Activated effector memory CD4-positive, alpha-beta T cell treated with anti-CD3 and anti-CD28 coated beads, Interleukin-2, amount 50 U/mL, for 16 hours (primary cell): ENCODE results near the gene CCSER1.
"Not testable (repeated sequence)": the region's sequence is repeated elsewhere in the genome, so short reads cannot be mapped to it uniquely, and the experiment has no call there.

Experiments
- DNase-seq: peaks from one replicate; pipeline ENCODE4 v3.0.0-alpha.2; 2020

The CCSER1 gene

DNA sequence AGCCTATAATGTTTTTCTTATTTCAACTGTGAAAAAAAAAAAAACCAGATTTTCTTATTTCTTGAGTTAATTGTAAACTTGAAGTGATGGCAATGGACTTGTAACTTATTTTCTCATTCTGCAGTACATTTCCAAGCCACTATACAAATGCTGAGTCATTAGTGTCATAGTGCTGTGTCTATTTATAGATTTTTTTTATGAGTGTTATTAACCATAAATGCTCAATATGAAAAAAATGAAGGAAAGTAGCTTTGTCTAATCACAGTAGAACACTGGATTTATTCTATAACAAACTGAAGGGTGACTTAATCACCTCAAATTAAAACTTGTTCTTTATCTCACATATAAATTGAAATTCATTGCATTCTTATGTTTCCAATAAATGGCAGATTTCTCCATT lies 718.6 kb downstream of the CCSER1 start:
- no peak for DNase-seq

DNA sequence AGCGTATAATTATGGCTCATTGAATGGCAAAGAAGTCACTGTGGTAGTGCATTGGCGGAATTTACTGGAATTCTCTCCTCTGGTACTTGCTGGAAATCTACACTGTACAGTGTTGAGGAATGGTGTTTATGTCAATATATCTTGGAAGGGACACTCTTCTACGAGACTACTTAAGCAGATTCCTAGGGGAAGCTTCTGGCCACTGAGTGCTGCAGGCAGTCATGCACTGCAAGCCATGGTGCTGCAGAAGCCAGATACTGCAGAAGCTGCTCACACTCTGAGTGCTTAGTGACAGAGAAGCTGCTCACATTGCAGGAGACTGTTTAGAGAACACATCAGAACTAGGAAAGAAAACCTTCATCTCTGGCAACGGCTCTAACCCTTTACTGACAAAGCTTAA lies 725.0 kb downstream of the CCSER1 start:
- no peak for DNase-seq

DNA sequence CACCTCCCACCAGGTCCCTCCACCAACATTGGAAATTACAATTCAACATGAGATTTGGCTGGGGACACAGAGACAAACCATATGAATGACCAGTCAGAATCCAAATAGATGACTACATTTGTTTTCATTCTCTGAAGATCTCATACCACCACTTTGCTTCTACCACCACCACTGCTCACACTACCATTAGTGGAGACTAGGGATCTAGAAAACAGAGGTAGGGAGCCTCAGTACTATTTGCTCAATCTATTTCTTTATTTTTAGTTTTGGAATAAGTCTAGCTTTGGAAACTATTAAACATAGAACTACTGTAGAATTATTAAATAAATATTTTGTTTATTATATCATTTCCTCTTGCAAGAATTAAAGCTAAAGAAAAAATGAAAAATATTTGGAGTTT lies 727.9 kb downstream of the CCSER1 start:
- no peak for DNase-seq

DNA sequence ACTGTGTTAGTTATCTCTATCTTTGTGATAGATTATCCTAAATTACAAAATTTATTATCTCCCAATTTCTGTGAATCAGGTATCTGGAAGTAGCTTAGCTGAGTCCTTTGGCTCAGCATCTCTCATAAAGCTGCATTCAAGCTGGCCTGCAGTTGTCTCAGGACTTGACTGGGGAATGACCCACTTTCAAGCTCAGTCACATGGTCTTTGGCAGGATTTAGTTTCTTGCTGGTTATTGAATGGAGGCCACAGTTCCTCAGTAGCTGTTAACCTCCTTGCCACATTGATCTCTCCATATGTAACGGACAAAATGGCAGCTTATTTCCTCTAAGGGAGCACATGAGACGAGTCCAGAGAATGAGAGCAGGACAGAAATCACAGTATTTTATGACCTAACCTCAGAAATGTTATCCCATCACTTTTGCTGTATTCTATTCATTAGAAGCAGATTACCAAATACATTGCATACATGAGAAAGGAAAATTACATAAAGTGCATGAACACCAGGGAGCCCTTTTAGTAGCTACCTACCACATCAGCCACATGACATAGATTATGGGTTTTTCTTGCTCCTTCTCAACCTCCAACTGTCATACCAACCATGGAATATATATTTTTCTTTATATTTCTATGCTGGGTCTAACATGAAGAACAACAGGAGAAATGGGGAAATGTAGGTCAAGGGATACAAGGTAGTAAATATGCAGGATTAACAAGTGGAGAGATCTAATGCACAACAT lies 730.1 kb downstream of the CCSER1 start:
- no peak for DNase-seq

DNA sequence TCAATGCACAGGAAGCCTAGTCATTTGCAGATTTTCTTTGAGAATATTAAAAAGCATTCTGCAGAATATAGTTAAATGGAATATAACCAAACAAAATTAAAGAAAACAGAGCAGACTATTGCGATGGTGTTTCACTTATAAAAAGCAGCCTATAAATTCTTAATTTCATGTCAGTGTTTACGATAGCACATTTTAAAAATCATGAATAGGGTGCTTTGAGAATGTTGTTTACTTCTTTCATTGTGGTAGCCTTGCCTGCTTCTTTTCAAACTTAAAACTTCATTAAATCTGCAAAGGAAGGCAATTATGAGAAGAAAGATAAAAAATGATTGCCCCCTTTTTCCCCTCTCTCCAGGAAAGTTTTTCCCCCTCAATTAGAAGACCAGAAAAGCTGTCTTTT lies 748.6 kb downstream of the CCSER1 start:
- no peak for DNase-seq

DNA sequence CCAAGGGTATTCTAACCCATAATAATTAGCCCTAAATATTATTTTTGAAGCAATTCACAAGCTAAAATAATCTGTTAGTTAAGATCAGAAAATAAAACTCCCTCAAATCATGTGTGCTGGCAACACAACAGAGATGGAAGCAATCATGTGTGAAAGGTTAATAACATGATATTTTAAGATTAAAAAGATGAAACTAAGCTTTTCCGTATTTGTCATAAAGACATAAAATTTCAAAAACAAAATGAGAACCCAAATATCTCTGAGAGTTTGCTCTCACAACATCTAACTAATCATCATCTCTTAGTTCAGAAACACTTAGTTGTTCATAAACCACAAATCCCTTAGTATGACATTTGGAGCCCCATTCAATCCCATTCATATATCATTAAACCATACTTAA lies 749.1 kb downstream of the CCSER1 start:
- no peak for DNase-seq

DNA sequence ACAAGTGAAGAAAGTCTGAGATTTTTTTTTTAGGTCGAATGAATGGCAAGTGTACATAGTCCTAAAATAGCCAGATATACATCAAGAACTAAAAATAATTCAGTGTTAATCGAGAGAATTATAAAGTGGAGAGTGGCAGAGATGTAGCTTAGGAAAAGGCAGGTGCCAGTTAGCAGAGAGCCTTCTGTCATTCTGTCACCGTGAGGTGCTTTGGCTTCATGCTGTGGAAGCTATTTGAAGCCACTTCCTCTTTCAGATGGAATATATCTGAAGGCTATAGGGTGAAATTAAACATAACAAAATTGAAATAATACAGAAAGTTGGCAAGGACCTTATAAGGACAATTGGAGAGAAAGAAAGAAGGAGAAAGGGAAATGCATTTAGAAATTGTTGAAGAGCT lies 756.3 kb downstream of the CCSER1 start:
- no peak for DNase-seq

DNA sequence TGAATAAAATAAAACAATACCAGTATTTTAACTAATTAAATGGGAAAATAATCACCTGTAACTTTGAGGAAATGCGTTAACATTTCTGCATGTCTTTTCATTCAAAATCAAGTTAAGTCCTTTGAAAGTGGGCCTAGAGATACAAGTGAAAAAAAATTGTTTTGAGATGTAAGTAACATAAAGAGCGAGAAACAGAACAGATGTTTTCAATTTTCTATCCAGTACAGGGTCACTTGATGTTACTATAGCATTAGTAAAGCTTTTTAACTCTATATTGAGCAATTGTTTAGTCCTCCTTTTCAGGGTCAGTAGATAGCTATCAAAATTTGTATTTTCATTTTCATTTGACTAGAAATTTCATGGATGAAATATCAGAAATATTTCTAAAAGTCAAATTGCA lies 761.4 kb downstream of the CCSER1 start:
- DNase-seq: no peak

DNA sequence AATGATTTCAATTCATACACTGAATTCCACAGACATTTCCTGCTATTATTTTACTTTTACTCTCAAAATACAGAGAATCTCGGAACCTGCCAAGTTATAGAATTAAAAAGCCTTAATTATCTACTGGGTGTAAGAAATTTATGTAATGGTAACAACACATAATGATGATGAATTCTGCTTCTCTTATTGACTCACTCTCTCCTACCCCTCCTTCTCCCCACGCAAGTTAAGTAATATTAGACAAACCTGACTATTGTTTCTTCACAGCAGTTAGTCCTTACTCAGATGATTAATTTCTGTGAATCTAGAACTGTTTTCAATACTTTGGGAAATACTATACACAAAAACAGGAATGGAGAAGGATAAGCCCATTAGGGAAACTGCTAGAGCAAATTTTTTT lies 762.0 kb downstream of the CCSER1 start:
- no peak for DNase-seq

DNA sequence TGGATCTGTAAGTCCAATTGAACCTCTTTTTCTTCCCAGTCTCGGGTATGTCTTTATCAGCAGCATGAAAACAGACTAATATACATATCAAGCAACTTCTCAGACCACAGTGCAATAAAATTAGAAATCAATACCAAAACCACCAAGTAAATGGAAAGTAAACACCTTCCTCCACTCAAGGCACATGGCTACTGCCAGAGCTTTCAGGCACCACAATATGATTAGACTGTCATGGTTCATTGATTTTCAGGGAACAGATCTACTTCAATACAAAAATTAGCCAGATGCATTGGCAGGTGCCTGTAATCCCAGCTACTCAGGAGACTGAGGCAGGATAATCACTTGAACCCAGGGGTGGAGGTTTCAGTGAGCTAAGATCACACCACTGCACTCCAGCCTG lies 776.2 kb downstream of the CCSER1 start:
- not testable (repeated sequence) for DNase-seq

DNA sequence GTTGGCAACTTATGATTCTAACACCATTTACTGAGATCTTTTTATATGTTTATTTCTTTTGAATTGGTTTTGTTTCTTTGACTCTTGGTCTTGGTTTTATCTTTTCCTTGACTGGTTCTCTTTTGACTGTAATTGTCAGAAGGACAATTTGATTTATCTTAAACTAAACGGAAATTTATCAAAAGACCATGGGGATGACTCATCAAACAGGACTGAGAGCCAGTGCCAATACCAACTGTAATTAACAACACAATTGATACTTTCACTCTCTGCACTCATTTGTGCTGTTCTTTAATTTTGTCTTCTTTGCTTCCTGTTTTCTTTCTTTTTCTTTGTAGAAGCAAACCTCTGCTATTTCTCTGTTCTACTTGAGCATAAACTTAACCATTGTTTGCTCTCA lies 776.8 kb downstream of the CCSER1 start:
- DNase-seq: no peak

DNA sequence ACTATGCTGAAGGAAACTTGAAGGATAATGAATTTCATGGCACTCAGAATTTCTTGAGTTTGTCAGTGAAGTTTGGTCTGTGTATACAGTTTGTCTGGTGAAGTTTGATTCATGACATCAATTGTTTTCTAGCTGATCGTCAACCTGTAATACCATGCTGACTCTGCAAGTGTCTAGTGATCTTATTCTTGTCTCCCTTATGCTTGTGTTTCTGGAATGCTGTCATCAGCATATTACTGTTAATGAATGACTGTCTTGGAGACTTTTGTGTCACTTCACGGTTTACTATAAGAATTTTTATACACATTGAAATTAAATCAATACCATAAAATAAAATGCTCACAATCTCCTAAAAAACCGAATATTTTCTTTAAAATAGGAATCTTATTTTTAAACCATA lies 779.0 kb downstream of the CCSER1 start:
- no peak for DNase-seq

DNA sequence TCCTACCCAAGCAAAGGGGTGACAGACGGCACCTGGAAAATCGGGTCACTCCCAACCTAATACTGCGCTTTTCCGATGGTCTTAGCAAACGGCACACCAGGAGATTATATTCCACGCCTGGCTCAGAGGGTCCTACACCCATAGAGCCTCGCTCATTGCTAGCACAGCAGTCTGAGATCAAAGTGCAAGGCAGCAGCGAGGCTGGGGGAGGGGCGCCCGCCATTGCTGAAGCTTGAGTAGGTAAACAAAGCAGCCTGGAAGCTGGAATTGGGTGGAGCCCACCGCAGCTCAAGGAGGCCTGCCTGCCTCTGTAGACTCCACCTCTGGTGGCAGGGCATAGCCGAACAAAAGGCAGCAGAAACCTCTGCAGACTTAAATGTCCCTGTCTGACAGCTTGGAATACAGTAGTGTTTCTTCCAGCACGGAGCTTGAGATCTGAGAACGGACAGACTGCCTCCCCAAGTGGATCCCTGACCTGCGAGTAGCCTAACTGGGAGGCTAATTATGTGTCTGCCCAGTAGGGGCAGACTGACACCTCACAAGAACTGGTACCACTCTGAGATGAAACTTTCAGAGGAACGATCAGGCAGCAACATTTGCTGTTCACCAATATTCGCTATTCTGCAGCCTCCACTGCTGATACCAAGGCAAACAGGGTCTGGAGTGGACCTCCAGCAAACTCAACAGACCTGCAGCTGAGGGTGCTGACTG lies 784.7 kb downstream of the CCSER1 start:
- not testable (repeated sequence) for DNase-seq

DNA sequence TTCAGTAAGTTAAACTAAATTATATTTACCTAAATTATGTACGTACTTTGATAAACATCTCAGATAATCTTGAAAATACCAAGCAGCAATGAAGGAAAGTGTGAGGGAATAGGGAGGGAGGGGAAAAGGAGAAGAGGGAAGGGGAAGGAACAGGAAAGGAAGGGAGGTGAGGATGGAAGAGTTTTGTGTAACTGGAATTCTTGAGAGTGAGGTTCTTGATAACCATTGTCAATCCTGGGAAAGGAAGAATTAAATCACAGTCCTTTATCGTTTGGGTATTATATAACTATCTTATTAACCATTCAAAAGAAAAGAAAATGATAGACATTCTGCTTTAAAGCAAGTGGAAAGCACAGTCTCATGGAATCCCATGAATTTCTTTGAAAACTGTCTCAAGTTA lies 795.0 kb downstream of the CCSER1 start:
- no peak for DNase-seq

DNA sequence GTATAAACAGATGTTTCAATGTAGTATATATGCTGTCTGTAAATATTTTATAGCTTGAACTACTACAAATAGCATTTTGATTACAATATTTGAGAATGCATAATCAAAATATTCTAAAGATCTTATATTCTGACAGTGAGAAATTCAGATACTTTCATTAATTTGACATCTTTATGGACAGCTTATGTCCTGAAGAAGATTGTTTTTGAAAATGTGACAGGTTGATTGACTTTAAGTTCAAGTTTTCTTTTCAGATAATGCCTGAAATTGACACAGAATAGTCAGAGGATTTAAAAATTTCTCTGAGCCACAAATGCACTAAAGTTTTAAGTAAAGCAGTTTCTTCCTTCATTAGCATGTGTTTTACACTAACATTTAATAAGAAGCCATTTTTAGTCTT lies 799.8 kb downstream of the CCSER1 start:
- DNase-seq: no peak

DNA sequence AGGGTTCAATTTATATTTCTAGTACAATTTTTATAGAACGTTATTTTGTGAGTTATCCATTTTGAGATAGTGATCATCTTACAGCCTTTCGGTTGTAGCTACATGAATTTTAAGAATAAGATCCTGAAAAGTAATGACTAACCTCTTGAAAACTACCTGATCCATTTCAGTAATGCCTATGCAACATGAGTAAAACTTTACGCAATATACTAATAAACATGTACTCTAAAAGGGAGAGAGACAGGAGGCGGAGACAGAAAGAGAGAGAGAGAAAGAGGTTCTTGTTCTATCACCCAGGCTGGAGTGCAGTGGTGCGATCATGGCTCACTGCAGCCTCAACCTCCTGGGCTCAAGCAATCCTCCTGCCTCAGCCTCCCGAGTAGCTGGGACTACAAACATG lies 816.1 kb downstream of the CCSER1 start:
- no peak for DNase-seq

DNA sequence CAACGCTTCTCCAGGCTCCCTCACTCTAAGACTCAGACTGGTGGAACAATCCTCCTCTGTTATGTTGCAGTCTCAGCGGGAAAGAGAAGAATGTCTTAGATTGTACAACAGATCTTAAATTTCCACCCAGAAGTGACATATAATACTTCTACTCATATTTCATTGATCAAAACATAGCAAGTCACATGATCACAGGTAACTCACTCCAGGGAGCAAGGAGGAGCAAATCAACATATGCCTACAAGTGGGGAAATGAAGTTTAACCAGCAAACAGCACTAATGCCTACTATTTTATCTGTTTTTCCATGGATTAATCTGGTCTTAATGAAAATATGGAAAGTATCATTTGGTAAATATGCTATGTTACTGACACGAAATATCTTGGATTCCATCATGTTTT lies 819.8 kb downstream of the CCSER1 start:
- no peak for DNase-seq

DNA sequence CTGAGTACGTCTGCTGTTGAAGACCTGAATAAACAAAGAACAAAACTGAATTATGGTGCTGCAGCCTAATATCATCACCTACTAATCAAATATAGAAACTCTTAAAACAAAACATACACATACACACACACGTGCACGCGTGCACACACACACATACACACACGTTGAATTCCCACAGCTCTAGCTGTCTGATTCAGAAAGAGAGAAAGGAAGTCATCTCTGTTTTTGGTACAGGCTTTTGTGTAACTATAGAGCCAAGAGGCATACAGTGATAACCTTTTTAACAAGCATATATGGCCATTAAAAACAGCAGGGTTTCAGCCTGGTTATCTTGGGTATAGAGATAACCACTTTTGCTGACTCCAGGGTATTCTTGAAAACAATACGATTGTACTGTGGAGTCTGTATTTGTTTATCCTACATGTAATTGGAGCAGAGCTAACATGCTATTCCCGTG lies 823.2 kb downstream of the CCSER1 start:
- no peak for DNase-seq

DNA sequence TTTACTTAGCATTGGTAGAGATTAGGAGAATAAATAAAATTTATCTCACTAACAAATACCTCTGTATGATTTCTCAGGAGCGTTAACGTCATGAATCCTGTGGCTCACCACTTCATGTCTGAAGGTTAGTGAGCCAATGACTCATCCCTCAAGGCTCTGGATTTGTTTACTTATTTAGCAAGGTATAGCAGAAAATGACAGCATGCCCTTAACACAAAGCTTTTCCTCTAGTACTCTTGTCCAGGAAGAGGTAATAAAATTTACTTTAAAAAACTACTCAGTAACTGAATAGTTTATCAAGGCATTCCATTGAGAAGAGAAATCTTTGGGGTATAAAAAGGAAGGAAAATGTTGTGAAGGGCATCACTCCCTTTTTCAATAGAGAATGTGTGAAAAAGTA lies 823.8 kb downstream of the CCSER1 start:
- DNase-seq: no peak

DNA sequence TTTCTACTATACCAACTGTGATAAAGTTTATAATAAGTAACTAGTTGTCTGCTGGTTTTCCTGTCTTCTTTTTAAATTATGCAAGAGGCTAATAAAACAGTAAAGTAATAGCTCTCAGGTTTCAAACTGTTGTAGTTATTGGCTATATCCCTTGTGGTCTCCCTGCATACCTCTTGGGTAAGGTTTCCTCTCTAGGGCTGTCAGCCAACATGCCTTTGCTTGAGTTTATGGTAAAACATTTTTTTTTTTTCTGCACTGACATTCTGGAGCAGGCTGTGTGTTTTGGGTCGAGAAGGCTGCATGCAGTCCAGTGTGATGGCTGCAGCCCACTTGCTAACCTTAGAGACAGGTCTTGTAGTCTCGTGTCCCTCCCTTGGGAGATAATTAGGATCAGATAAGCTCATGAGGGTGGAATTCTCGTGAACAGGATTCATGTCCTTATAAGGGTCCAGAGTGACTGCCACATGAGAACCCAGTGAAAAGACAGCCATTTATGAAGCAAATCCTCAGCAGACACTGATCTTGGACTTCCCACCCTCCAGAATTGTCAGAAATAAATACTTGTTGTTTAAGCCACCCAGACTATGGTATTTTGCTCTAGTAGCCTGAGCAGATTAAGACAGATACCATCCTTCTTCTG lies 831.2 kb downstream of the CCSER1 start:
- DNase-seq: no peak

DNA sequence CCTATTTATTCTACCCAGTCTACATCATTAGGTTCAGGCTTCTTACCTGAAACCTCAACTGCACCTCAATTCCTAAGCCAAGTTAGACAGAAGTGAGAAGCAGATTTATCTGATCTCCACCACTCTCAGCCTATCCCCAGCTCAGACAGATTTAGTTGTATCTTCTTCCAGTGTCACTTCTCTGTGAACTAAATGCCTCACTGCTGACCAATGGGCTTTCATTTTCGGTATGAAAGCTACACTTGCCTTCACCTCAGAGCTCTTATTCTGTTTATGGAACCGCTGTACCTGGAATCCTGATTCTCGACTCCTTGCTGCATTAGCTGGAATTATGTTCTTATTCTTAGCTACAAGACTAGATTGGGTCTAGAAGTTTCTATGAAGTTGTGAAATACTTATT lies 833.2 kb downstream of the CCSER1 start:
- no peak for DNase-seq

DNA sequence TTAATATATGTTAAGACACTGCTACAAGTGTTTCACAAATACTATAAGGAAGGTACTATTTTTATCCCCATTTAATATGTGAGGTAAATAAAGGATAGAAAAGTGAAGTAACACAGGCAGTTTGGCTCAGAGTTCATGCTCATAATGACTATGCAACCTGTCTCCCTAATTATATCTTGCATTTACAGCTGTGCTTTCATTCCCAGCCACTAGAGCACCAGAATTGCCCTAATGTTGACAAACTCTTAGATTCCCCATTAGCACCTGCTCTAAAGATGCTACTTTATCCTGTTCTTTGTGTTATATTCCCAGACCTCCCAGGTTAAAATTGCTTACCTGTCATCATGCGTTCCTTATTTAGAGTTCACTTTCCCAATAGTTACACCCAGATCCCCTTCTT lies 833.6 kb downstream of the CCSER1 start:
- DNase-seq: no peak

DNA sequence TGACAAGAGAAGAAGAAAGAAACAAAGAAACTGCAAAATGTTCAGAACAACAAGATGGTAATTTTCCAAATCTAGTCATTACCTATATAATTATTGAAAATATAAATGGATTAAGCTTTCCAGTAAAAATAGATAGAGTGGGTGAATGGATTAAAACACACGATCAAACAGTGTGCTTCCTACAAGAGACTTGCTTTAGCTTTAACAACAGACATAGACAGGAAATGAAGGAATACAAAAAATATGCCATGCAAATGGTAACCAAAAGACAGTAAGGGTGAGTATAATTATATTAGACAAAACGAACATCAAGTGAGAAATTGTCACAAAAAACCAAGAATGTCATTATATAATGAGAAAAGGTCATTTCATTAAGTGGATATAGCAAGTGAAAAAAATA lies 842.8 kb downstream of the CCSER1 start:
- DNase-seq: no peak

DNA sequence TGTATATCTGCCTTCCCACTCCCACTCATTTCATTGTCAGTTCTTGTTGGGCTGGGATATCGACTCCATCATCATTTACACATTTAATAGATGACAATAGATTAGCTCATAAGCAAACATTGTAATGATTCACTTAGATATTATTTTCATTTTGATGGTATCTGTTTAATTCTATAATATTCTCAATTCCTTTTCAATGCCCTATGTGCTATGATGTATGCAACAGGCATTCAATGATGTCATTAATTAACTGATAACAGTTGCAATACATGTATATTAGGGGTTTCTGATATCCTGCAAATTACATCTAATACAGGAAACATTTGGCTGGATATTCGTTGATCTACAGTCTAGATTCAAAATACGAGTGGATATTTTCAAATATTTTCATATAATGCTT lies 850.5 kb downstream of the CCSER1 start:
- no peak for DNase-seq
